HCT116 (cell line): ENCODE measurements around the gene SORCS2.

Experiments
- EZH2 ChIP-seq: fragments of 200-600 bp; sonication (generic); IDR thresholded peaks from 2 replicates; pipeline ENCODE4 v1.6.1; 2017; ENCODE audit warnings: antibody characterized with exemption, mixed run types
- EZH2phosphoT487 ChIP-seq: fragments of 200-600 bp; IDR thresholded peaks from 2 replicates; pipeline ENCODE4 v1.6.1; 2018; ENCODE audit warnings: antibody characterized with exemption, borderline replicate concordance
- JUND ChIP-seq: IDR thresholded peaks from 2 replicates; pipeline ENCODE4 v1.6.1; 2012
- POLR2A ChIP-seq: IDR thresholded peaks from 2 replicates; pipeline ENCODE4 v1.7.0; 2011; ENCODE audit warnings: borderline replicate concordance; ENCODE audit not compliant: insufficient read depth, insufficient read length; ENCODE audit errors: extremely low read depth
- RAD21 ChIP-seq: IDR thresholded peaks from 2 replicates; pipeline ENCODE4 v1.6.1; 2012; ENCODE audit warnings: low read depth, mild to moderate bottlenecking
- SIN3A ChIP-seq: IDR thresholded peaks from 2 replicates; pipeline ENCODE4 v1.6.1; 2012; ENCODE audit warnings: low read depth
- SP1 ChIP-seq: IDR thresholded peaks from 2 replicates; pipeline ENCODE4 v1.6.1; 2012; ENCODE audit warnings: low read depth
- TF ChIP-seq, protein P1 (sequence below), 3 experiments: fragments of 200-600 bp in 1 of 3; sonication (generic) in 1 of 3; IDR thresholded peaks in 2 of 3; conservative IDR thresholded peaks in 1 of 3; 2 replicates each; pipeline ENCODE4 v1.5.1; 2012 to 2017; ENCODE audit warnings: low read depth in 2 of 3, low read length in 2 of 3, antibody characterized with exemption in 1 of 3, borderline replicate concordance in 1 of 3, control low read depth in 1 of 3, mild to moderate bottlenecking in 1 of 3, mixed read lengths in 1 of 3, mixed run types in 1 of 3, moderate library complexity in 1 of 3; ENCODE audit not compliant: insufficient read depth in 1 of 3
- TF ChIP-seq, protein P2 (sequence below): IDR thresholded peaks from 2 replicates; pipeline ENCODE4 v1.6.1; 2012
- TF ChIP-seq, protein P3 (sequence below): IDR thresholded peaks from 2 replicates; pipeline ENCODE4 v1.6.1; 2012; ENCODE audit warnings: low read depth
- TF ChIP-seq, protein P4 (sequence below): IDR thresholded peaks from 2 replicates; pipeline ENCODE4 v1.6.1; 2012

DNA sequence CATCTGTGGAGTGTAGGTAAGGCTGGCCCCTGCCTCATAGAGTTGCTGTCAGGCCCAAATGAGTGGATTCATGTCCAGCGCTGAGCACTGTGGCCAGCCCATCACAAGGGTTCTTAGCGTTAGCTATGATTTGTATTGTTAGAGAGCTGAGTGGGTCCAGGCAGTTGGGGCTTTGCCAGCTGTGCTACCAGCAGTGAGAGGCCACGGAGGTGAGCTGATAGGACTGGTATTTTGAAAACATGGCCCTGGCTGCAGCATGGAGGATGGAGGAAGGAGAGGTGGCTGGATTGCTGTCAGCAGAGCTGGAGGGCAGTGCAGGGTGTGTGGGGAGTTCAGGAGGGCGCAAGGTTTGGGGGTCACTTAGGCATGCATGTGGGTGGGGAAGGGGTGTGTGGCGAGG is 172.6 kb downstream of the SORCS2 start:
- TF ChIP-seq SIN3A (no peak), EZH2 (no peak), JUND (no peak), SP1 (no peak), POLR2A (no peak), EZH2phosphoT487 (no peak), RAD21 (no peak)
- TF ChIP-seq, protein P1, sequence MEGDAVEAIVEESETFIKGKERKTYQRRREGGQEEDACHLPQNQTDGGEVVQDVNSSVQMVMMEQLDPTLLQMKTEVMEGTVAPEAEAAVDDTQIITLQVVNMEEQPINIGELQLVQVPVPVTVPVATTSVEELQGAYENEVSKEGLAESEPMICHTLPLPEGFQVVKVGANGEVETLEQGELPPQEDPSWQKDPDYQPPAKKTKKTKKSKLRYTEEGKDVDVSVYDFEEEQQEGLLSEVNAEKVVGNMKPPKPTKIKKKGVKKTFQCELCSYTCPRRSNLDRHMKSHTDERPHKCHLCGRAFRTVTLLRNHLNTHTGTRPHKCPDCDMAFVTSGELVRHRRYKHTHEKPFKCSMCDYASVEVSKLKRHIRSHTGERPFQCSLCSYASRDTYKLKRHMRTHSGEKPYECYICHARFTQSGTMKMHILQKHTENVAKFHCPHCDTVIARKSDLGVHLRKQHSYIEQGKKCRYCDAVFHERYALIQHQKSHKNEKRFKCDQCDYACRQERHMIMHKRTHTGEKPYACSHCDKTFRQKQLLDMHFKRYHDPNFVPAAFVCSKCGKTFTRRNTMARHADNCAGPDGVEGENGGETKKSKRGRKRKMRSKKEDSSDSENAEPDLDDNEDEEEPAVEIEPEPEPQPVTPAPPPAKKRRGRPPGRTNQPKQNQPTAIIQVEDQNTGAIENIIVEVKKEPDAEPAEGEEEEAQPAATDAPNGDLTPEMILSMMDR (IDR thresholded peaks at IDR 0.05 in 2 of 3, conservative IDR thresholded peaks at IDR 0.05 in 1 of 3; ENCODE audit: borderline replicate concordance in 1 of 3, insufficient read depth in 1 of 3, low read depth in 2 of 3, low read length in 2 of 3): no peak
- TF ChIP-seq, protein P2, sequence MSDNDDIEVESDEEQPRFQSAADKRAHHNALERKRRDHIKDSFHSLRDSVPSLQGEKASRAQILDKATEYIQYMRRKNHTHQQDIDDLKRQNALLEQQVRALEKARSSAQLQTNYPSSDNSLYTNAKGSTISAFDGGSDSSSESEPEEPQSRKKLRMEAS: no peak
- TF ChIP-seq, protein P3, sequence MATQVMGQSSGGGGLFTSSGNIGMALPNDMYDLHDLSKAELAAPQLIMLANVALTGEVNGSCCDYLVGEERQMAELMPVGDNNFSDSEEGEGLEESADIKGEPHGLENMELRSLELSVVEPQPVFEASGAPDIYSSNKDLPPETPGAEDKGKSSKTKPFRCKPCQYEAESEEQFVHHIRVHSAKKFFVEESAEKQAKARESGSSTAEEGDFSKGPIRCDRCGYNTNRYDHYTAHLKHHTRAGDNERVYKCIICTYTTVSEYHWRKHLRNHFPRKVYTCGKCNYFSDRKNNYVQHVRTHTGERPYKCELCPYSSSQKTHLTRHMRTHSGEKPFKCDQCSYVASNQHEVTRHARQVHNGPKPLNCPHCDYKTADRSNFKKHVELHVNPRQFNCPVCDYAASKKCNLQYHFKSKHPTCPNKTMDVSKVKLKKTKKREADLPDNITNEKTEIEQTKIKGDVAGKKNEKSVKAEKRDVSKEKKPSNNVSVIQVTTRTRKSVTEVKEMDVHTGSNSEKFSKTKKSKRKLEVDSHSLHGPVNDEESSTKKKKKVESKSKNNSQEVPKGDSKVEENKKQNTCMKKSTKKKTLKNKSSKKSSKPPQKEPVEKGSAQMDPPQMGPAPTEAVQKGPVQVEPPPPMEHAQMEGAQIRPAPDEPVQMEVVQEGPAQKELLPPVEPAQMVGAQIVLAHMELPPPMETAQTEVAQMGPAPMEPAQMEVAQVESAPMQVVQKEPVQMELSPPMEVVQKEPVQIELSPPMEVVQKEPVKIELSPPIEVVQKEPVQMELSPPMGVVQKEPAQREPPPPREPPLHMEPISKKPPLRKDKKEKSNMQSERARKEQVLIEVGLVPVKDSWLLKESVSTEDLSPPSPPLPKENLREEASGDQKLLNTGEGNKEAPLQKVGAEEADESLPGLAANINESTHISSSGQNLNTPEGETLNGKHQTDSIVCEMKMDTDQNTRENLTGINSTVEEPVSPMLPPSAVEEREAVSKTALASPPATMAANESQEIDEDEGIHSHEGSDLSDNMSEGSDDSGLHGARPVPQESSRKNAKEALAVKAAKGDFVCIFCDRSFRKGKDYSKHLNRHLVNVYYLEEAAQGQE: no peak
- TF ChIP-seq, protein P4, sequence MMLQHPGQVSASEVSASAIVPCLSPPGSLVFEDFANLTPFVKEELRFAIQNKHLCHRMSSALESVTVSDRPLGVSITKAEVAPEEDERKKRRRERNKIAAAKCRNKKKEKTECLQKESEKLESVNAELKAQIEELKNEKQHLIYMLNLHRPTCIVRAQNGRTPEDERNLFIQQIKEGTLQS: no peak
